ENCODE results near the gene NT5C1B.

Gene NT5C1B

GRCh38 chr2:18550433-18550832 is 38.9 kb downstream of the NT5C1B start:
- no peak for DNase-seq

- DNase-seq = no peak
Observed at GRCh38 chr2:18549083-18549482, 40.3 kb downstream of the NT5C1B start.

DNA sequence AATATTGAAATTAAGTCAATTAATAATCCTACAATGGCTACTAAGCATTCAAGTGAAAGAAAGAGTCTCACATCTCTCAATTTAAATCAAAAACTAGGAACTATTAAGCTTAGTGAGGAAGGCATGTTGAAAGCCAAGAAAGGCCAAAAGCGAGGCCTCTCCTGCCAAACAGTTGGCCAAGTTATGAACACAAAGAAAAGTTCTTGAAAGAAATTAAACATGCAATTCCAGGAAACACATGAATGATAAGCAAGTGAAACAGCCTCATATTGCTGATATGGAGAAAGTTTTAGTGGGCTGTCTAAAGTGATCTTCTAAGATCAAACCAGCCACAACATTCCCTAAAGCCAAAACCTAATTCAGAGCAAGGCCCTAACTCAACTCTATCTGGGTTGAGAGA is 40.7 kb downstream of the NT5C1B start:
- DNase-seq = no peak

DNA sequence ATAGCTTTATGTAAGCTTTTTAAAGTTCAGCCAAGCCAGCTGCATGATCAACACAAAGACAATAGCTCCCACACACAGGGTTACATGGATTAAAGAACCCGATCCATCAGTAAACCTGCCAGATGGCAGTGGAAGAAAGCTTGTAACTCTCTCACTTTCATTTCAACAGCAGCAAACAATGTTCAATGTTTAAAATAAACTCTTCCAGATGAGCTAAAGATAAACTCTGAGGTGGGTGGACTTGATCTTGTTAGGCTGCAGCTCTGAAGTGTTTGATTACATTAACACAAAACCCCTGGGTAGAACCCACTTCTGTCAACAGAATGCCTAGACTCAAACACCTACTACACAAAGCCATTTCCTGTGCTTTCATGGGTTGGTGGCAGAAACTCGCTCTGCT is 42.8 kb downstream of the NT5C1B start:
- no peak for DNase-seq

DNA sequence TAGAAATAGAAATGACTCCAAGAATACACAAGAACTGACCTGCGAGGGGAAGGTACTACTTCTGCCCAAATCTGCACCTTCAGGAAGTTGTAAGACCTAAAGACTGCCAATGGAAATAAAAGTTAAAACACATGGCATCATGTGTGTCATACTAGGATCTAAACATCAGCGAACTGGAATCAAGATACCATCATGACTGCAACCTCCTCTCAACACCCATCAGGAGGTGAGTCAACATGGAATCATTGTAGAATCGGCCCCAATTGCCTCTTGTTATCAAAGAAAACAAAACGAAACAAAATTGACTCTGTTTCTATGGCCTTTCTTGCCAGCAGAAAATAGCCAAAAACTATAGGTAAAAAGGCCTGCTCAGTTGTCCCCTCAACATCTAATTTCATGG is 44.0 kb downstream of the NT5C1B start:
- DNase-seq = no peak

DNA sequence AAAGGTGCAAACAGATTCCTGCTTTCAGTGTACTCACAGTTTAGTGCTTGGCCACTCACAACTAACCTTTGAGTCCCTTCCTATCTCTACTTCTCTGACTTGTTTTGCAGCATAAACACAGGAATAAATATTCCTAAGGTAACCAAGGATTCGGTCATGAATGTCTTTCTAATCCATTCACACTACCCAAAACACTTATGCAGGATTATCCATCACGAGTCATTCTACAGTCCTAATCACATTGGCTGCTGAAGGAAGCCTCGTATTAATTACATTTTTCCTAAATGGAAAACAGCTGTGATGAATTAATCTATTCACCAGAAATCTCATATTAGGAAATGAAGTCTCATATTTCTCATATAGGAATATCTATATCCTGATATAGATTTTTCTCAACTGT is 45.2 kb downstream of the NT5C1B start:
- no peak for DNase-seq

DNA sequence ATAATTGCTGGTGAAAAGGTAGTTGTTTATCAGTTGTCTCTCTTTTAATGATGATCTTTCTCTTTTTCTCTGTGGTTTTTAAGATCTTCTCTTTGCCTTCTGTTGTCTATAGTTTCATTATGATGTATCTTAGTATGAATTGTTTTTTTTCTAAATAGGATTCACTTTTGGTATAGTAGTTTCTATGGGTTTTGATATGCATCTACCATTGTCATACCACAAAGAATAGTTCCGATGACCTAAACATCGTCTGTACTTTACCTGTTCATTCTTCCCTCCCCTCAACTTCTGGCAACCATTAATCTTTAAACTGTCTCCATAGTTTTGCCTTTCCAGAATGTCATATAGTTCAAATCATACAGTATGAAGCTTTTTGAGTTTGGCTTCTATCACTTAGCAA is 48.5 kb downstream of the NT5C1B start:
- DNase-seq = no peak

DNA sequence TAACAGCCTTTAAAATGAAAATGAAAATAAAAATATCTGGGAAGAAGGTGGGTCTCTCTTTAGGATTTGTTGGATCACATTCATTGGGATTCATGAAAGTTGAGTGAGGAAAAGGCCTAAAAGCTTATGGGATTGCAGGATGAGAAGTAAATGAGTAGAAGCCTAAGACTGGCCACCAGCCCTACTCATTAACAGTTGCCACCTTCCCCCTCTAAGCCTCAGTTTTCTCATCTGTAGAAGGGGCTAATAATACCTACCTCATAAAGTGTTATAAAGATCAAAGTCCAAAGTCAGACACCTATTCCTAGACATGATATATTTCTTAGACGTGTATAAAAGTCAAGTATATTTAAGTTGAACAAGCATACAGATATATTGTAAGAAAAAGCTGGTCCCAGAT is 52.7 kb downstream of the NT5C1B start:
- no peak for DNase-seq

- no peak for DNase-seq
Observed at GRCh38 chr2:18536100-18536499, 53.3 kb downstream of the NT5C1B start.

- no peak for DNase-seq
Observed at GRCh38 chr2:18531194-18531593, 58.2 kb downstream of the NT5C1B start.

GRCh38 chr2:18527822-18528221 is 61.5 kb downstream of the NT5C1B start:
- DNase-seq = peak; percentile 43

GRCh38 chr2:18527326-18527725 is 62.0 kb downstream of the NT5C1B start:
- peak; percentile 12 for DNase-seq

GRCh38 chr2:18526429-18526828 is 62.9 kb downstream of the NT5C1B start:
- DNase-seq = no peak

- no peak for DNase-seq
Observed at GRCh38 chr2:18525852-18526251, 63.5 kb downstream of the NT5C1B start.

GRCh38 chr2:18525236-18525635 is 64.1 kb downstream of the NT5C1B start:
- no peak for DNase-seq

- DNase-seq = no peak
Observed at GRCh38 chr2:18522484-18523146, 66.8 kb downstream of the NT5C1B start.

DNA sequence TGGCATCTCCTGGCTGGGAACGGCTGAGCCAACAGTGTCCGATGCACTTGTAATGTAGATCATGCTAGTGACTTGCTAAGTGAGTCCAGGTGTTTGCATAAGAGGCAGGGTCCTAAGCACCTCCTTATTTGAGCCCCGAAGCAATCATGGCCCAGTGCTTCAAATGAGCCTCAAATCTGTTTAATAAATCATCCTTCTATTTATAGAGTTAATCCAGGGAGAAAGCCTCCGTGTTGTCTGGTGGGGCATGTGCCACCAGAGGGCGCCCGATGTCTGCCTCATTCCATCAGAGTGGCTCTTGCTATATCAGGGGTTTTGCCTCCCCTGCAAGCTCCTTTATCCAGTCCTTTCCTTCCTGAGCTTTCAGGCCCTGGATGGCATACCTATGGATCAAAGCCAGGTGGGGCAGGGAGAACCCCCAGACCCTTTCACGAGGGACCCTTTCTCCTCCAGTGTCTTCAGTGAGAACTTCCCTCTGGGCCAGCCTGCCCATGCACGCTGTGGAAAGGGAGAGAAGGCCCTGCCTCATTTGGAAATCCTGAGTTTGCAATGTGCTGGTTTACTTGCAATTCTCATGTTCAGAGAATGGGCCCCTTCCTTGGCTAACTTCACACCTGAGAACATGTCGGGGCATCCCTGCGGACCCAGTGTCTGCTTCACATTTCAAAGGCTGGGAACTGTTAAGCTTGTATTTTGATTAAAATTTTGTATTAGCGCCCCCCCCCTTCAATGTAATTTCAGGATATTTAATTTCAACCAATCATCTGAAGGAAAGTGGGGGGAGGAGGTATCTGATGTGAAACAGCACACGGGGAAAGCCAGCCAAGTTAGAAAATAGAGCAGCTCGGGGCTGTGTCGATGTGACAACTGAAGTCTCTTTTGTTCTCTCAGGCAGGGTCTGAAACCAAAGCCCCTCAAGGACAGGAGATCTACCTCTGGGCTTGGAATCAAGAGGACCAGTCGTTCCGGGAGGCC is 68.6 kb downstream of the NT5C1B start:
- peak; percentile 24 for DNase-seq

GRCh38 chr2:18519914-18520450 is 69.4 kb downstream of the NT5C1B start:
- no peak for DNase-seq

DNA sequence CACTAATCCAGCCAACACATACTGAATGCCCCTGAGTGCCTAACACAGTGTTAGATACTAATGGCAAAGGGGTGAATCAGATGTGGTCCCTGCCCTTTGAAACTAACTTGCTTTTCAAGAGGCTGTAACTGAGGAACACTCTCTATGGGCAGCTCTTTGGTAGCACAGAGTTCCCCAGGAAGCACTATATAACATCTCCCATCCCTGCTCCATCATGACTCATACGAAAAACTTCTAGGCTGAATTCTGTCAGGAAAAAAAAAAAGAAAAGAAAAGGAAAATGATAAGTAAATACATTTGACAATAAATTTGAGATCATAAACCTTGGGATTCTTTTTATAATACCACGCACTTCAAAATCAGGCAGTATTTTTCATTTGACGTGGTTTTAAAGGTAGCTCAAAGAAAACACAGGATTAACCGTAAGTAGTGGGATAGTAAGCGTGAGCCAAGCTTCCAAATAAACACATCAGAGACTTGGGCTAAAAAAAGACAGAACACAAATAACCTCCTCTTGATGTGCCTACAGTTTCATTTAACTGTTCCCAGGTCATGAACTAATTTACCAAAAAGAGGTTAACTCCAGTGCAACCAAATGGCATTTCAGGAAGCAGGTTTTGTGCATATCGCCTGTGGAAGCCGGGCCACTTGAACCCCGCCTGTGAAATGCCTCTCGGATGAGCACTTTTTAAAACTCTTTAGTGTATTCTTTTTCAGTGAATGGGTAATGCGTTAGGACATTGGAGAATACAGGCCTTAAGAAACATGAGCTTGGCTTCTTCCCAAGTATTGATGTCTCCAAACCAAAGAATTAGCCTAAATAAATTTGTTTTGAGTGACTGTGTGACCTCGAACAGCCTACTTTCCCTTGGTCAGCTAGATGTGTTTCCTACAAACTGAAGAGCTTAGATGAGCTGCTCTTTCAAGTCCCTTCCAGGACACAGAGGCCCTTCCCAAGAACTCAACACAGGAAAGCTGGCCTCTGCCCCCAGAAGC is 71.0 kb downstream of the NT5C1B start:
- DNase-seq = no peak

- no peak for DNase-seq
Observed at GRCh38 chr2:18517386-18517785, 72.0 kb downstream of the NT5C1B start.

GRCh38 chr2:18516112-18516511 is 73.3 kb downstream of the NT5C1B start:
- no peak for DNase-seq
